HL-60/S4 treated with retinoic acid at 250 ng/mL for 4 days and 3 days (cell line): ENCODE data around the gene NDRG2.
"Not testable (repeated sequence)": the region's sequence is repeated elsewhere in the genome, so short reads cannot be mapped to it uniquely, and the experiment has no call there.

Source experiments
- in situ Hi-C: fragments of 300-500 bp; cut with MboI; formaldehyde crosslinking; loops from 2 replicates; pipeline ENCODE4 v1.7.0; 2022; ENCODE audit warnings: low sequenced_read_pairs

NDRG2 gene

GRCh38 chr14:21015312-21015711, 9.5 kb downstream of the NDRG2 start:
- in situ Hi-C loops, result no loop called here

- in situ Hi-C loops, result no loop called here
Observed at GRCh38 chr14:21014761-21015190, 10.1 kb downstream of the NDRG2 start.

GRCh38 chr14:21011136-21011535, 13.7 kb downstream of the NDRG2 start:
- in situ Hi-C loops, result no loop called here

GRCh38 chr14:21009721-21010120, 15.1 kb downstream of the NDRG2 start:
- in situ Hi-C loops, result not testable (repeated sequence)

GRCh38 chr14:21003788-21004346, 21.0 kb downstream of the NDRG2 start:
- in situ Hi-C loops, result no loop called here

GRCh38 chr14:21001218-21001617, 23.6 kb downstream of the NDRG2 start:
- in situ Hi-C loops, result no loop called here

GRCh38 chr14:20999591-20999990, 25.3 kb downstream of the NDRG2 start:
- in situ Hi-C loops, result no loop called here

- in situ Hi-C loops, result no loop called here
Observed at GRCh38 chr14:20998674-20999366, 26.0 kb downstream of the NDRG2 start, which contains the start of gene SLC39A2. Gene SLC39A2, plus strand, starts transcription at chr14:20999293. Its CDS starts 154 bp downstream, at chr14:20999447.

GRCh38 chr14:20998139-20998538, 26.7 kb downstream of the NDRG2 start:
- in situ Hi-C loops, result no loop called here

- in situ Hi-C loops, result no loop called here
Observed at GRCh38 chr14:20997564-20997963, 27.3 kb downstream of the NDRG2 start.

- in situ Hi-C loops, result no loop called here
Observed at GRCh38 chr14:20997115-20997514, 27.7 kb downstream of the NDRG2 start.

GRCh38 chr14:20996521-20996920, 28.3 kb downstream of the NDRG2 start:
- in situ Hi-C loops, result no loop called here

GRCh38 chr14:20989787-20990600, 34.9 kb downstream of the NDRG2 start, which contains the start of gene METTL17:
Gene METTL17, plus strand, starts transcription at chr14:20989980. Its CDS starts 23 bp downstream, at chr14:20990003.
- in situ Hi-C loops, result no loop called here

GRCh38 chr14:20989471-20989786, 35.4 kb downstream of the NDRG2 start:
- in situ Hi-C loops, result no loop called here

GRCh38 chr14:20988717-20989470, 36.0 kb downstream of the NDRG2 start:
- in situ Hi-C loops, result no loop called here

- in situ Hi-C loops, result no loop called here
Observed at GRCh38 chr14:20986811-20987210, 38.0 kb downstream of the NDRG2 start.

GRCh38 chr14:20985650-20986049, 39.2 kb downstream of the NDRG2 start:
- in situ Hi-C loops, result not testable (repeated sequence)

- in situ Hi-C loops, result no loop called here
Observed at GRCh38 chr14:20982646-20983369, 42.1 kb downstream of the NDRG2 start.

- in situ Hi-C loops, result no loop called here
Observed at GRCh38 chr14:20980906-20981305, 44.0 kb downstream of the NDRG2 start.

GRCh38 chr14:20978687-20979086, 46.2 kb downstream of the NDRG2 start:
- in situ Hi-C loops, result loop anchor here (10.0 kb wide), 2 partner anchors 124 to 274 kb away; no protein-coding TSS in a partner anchor
